GM21576 (cell line): ENCODE measurements around the gene COPZ2.
A peak's percentile ranks its signal among the peaks of the same experiment; 100 is the strongest.

Experiments
- ATAC-seq: cut with Tn5 transposase; IDR thresholded peaks from one replicate; pipeline ENCODE4 v1.9.1; 2021; ENCODE audit warnings: mild to moderate bottlenecking, moderate library complexity; ENCODE audit not compliant: unreplicated experiment

The COPZ2 gene

GRCh38 chr17:48056879-48057278 is 19.3 kb upstream of the COPZ2 start:
- no peak for ATAC-seq

- ATAC-seq: no peak
These were observed 18.7 kb upstream of the COPZ2 start for GRCh38 chr17:48056246-48056745.

GRCh38 chr17:48055531-48056245 is 18.1 kb upstream of the COPZ2 start:
- no peak for ATAC-seq

- no peak for ATAC-seq
These were observed 16.9 kb upstream of the COPZ2 start for GRCh38 chr17:48054238-48055185.

- ATAC-seq: no peak
These were observed 16.2 kb upstream of the COPZ2 start for GRCh38 chr17:48053758-48054237.

- no peak for ATAC-seq
These were observed 15.6 kb upstream of the COPZ2 start for GRCh38 chr17:48052956-48053757.

- ATAC-seq: no peak
These were observed 14.3 kb upstream of the COPZ2 start for GRCh38 chr17:48051706-48052486.

GRCh38 chr17:48051283-48051682 is 13.7 kb upstream of the COPZ2 start:
- ATAC-seq: no peak

GRCh38 chr17:48048384-48049126 is 11.0 kb upstream of the COPZ2 start:
- ATAC-seq: peak; percentile 37

GRCh38 chr17:48047741-48048383 is 10.3 kb upstream of the COPZ2 start, which contains the start of gene NFE2L1:
TSS of gene NFE2L1 (plus strand) at chr17:48048359. CDS start at chr17:48051119, 2,760 bp downstream.
- ATAC-seq: peak; percentile 88

- ATAC-seq: no peak
These were observed 9.6 kb upstream of the COPZ2 start for GRCh38 chr17:48047113-48047740.

- ATAC-seq: no peak
These were observed 8.7 kb upstream of the COPZ2 start for GRCh38 chr17:48046296-48046695.

GRCh38 chr17:48045316-48046001 is 7.9 kb upstream of the COPZ2 start:
- ATAC-seq: no peak

GRCh38 chr17:48044851-48045250 is 7.3 kb upstream of the COPZ2 start:
- no peak for ATAC-seq

- no peak for ATAC-seq
These were observed 5.6 kb upstream of the COPZ2 start for GRCh38 chr17:48043176-48043575.

GRCh38 chr17:48038687-48039086 is 1.1 kb upstream of the COPZ2 start:
- ATAC-seq: no peak

GRCh38 chr17:48037838-48038323 is 284 bp upstream of the COPZ2 start:
- no peak for ATAC-seq

- ATAC-seq: no peak
These were observed 933 bp downstream of the COPZ2 start for GRCh38 chr17:48036693-48037035.
